ENCODE data around the gene WNT7B.

WNT7B gene

DNA sequence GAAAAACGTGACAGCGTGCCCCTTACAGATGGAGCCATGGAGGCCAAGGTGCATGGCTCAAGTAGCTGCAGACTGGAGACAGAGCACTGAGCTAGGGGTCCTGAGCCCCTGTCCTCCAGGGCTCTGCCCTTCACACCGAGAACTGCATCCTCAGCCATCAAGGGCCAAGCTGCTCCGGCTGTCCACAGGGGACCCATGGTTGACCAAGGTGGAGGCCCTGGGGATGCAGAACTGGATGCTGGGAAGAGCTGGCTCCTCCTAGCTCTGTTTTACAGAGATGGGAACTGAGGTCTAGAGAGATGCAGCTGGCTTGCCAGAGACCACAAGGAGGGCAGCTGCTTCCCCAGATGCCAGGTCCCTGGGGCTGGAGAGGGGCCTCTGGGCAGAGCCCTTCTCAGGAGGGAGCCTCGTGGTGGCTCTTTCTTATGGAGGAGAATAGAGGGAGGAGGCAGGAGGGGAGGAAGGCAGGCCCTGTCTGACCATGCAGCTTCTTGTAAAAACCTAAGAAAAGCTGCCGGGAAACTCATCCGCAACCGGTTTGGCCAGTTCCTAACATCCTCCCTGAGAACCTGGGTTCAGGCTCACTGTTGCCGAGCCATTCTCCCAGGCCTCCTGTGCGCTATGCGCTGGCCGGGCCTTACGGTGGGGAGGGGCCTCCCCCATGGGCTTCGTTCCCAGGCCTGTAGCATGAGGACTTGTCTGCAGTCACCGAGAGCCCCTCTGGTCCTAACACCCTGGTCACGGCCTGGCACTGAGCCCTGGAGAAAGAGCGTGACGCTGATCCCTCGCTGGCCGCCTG is 80.6 kb downstream of the WNT7B start:
- peaks cover 74% of the 10 kb centered on the region for H3K27me3 ChIP-seq (ENCODE audit: insufficient read depth, low read depth)
- H3K27ac ChIP-seq: no peak overlapping the region
- no peaks in the 10 kb centered on the region for H3K4me1 ChIP-seq (ENCODE audit: low read depth, poor library complexity, severe bottlenecking)
- H3K9ac ChIP-seq: no peak overlapping the region
- TF ChIP-seq, protein P1, sequence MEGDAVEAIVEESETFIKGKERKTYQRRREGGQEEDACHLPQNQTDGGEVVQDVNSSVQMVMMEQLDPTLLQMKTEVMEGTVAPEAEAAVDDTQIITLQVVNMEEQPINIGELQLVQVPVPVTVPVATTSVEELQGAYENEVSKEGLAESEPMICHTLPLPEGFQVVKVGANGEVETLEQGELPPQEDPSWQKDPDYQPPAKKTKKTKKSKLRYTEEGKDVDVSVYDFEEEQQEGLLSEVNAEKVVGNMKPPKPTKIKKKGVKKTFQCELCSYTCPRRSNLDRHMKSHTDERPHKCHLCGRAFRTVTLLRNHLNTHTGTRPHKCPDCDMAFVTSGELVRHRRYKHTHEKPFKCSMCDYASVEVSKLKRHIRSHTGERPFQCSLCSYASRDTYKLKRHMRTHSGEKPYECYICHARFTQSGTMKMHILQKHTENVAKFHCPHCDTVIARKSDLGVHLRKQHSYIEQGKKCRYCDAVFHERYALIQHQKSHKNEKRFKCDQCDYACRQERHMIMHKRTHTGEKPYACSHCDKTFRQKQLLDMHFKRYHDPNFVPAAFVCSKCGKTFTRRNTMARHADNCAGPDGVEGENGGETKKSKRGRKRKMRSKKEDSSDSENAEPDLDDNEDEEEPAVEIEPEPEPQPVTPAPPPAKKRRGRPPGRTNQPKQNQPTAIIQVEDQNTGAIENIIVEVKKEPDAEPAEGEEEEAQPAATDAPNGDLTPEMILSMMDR (conservative IDR thresholded peaks at IDR 0.05; ENCODE audit: low read depth, low read length): no peak
- H3K79me2 ChIP-seq (ENCODE audit: insufficient read depth, low read depth): no peaks in the 10 kb centered on the region
- H3K4me3 ChIP-seq (IDR thresholded peaks at IDR 0.05; ENCODE audit: insufficient read depth, low read depth, low read length): no peak overlapping the region
- no peak overlapping the region for H3K4me2 ChIP-seq
- no peaks in the 10 kb centered on the region for H3K36me3 ChIP-seq (ENCODE audit: insufficient read depth)
- H2AFZ ChIP-seq (ENCODE audit: low read depth): no peak overlapping the region
- H4K20me1 ChIP-seq (ENCODE audit: insufficient read depth): no peaks in the 10 kb centered on the region

DNA sequence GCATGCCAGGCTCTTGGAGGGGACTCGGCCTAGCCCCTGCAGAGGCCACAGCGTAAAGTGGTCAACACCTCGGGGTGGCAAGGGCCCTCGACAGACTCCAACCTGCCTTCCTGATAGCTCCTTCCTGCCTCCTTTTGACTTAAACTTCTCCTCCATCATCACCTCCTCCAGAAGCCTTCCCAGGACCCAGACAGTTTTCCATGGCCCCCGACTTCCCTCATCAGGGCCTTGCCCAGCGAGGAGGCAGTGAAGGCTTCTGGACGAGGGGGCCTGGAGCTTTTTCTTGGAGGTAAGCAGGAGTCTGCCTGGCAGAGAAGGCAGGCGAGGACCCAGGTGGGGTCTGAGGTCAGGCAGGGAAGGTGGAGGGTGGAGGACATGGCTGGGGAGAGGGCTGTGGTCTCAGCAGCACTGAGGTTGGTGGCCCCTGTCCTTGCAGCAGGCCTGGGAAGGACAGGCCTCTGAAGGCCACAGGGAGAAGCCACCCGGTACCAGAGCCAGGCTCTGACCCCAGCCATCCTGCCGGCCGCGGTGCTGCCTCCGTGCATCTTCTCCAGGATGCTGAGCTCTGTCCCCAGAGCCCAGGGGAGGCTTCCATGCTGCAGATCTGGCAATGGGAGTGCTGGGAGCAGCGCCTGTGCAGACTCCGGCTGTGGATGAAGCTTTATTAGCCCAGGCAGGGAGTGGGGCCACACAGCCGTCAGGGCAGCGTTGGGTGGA is 81.4 kb downstream of the WNT7B start:
- Histone ChIP-seq H3K79me2 (ENCODE audit: insufficient read depth, low read depth) (no peaks in the 10 kb centered on the region), H3K27ac (no peak overlapping the region), H3K36me3 (ENCODE audit: insufficient read depth) (no peaks in the 10 kb centered on the region), H3K27me3 (ENCODE audit: insufficient read depth, low read depth) (peaks cover 70% of the 10 kb centered on the region), H3K4me3 (IDR thresholded peaks at IDR 0.05; ENCODE audit: insufficient read depth, low read depth, low read length) (no peak overlapping the region), H3K4me1 (ENCODE audit: low read depth, poor library complexity, severe bottlenecking) (no peaks in the 10 kb centered on the region), H3K4me2 (no peak overlapping the region), H2AFZ (ENCODE audit: low read depth) (no peak overlapping the region), H4K20me1 (ENCODE audit: insufficient read depth) (no peaks in the 10 kb centered on the region), H3K9ac (no peak overlapping the region)
- TF ChIP-seq, protein P1 (conservative IDR thresholded peaks at IDR 0.05; ENCODE audit: low read depth, low read length): no peak

DNA sequence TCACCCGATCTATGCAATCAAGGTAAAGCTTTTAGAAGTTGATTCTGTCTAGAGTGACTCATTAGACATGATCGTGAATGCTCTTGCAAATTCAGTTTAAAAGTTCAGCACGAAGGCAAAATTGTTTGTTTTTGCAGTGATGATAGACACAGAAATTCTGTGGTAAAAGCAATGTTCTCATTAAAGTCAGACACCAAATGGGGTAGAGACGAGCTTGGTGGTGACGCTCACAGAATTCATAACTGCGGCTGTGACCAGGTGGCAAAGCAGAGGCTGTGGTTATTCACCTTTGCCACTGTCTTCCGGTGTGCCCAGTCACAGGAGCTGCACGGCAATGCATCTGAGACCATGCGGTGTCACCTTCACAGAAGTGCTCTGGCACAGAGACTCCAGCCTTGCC is 83.4 kb downstream of the WNT7B start:
- TF ChIP-seq, protein P1 (conservative IDR thresholded peaks at IDR 0.05; ENCODE audit: low read depth, low read length): no peak
- H3K27ac ChIP-seq: no peak overlapping the region
- no peak overlapping the region for H3K4me2 ChIP-seq
- no peak overlapping the region for H2AFZ ChIP-seq (ENCODE audit: low read depth)
- H3K4me1 ChIP-seq (ENCODE audit: low read depth, poor library complexity, severe bottlenecking): no peaks in the 10 kb centered on the region
- H3K79me2 ChIP-seq (ENCODE audit: insufficient read depth, low read depth): no peaks in the 10 kb centered on the region
- H3K36me3 ChIP-seq (ENCODE audit: insufficient read depth): no peaks in the 10 kb centered on the region
- H3K9ac ChIP-seq: no peak overlapping the region
- H3K27me3 ChIP-seq (ENCODE audit: insufficient read depth, low read depth): peaks cover 51% of the 10 kb centered on the region; the same call in 1 of the 2 replicates
- no peaks in the 10 kb centered on the region for H4K20me1 ChIP-seq (ENCODE audit: insufficient read depth)
- H3K4me3 ChIP-seq (IDR thresholded peaks at IDR 0.05; ENCODE audit: insufficient read depth, low read depth, low read length): no peak overlapping the region

DNA sequence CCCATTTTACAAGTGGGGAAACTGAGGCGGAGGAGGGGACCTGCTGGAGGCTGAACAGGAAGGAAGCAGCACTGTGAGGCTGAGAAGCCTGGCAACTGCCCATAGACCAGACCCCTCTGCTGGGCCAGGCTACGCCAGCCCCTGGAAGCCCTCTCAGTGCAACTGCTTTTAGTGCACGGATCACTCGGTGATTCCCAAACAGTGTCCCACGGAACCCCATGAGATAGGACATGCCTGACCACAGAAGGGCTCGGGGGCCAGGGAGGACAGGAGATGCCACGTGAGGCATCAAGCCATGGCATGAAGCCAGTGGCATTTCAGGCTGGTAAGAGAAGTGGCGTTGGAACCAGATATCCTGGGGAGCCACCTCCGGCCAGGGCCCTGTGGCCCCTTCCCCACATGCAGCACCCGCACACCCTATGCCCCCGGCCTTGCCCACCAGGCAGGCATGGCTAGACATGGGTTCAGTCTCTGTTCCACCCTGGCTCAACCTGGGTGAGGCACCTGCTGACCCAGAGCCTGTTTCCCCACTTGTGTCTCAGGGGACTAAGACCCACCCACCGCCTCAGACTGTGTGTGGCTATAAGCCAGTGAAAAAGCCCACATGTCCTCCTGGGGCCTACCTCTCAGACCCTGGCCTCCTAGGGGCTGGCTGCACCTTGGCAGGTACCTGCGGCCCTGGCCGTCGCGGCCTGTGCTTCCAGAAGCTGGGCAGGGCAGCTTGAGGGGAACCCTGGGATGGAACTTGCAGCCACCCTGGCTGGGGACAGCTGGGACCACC is 84.1 kb downstream of the WNT7B start:
- Histone ChIP-seq H3K27ac (no peak overlapping the region), H2AFZ (ENCODE audit: low read depth) (no peak overlapping the region), H3K79me2 (ENCODE audit: insufficient read depth, low read depth) (no peaks in the 10 kb centered on the region), H3K27me3 (ENCODE audit: insufficient read depth, low read depth) (peaks cover 47% of the 10 kb centered on the region; the same call in 1 of the 2 replicates), H3K4me2 (no peak overlapping the region), H3K9ac (no peak overlapping the region), H3K36me3 (ENCODE audit: insufficient read depth) (no peaks in the 10 kb centered on the region), H3K4me1 (ENCODE audit: low read depth, poor library complexity, severe bottlenecking) (no peaks in the 10 kb centered on the region), H4K20me1 (ENCODE audit: insufficient read depth) (no peaks in the 10 kb centered on the region), H3K4me3 (IDR thresholded peaks at IDR 0.05; ENCODE audit: insufficient read depth, low read depth, low read length) (no peak overlapping the region)
- TF ChIP-seq, protein P1 (conservative IDR thresholded peaks at IDR 0.05; ENCODE audit: low read depth, low read length): no peak
